PC-9 (cell line): Measurements from ENCODE around the gene PRELP.

Experiments used
- CTCF ChIP-seq: fragments of 200-600 bp; sonication (generic); conservative IDR thresholded peaks from 2 replicates; pipeline ENCODE4 v1.6.1; 2017; ENCODE audit warnings: mixed run types, antibody characterized with exemption, mild to moderate bottlenecking, moderate library complexity
- EZH2 ChIP-seq: fragments of 200-600 bp; sonication (generic); IDR thresholded peaks from 2 replicates; pipeline ENCODE4 v1.8.0; 2017; ENCODE audit warnings: antibody characterized with exemption, low read depth

- TF ChIP-seq CTCF (no peak), EZH2 (no peak)
Observed at GRCh38 chr1:203443296-203443695, 32.3 kb upstream of the PRELP start.
